DND-41 (cell line): ENCODE data around the gene DEXI.

Source experiments
- ATAC-seq: fragments of 200-7000 bp; cut with Tn5 transposase; 3 replicates; pipeline ENCODE4 v1.9.1; 2021; ENCODE audit warnings: low read depth; ENCODE audit not compliant: insufficient read depth
- DNase-seq: peaks from one replicate; pipeline ENCODE4 v3.0.0-alpha.2; 2020
- H2AFZ ChIP-seq: 2 replicates; pipeline ENCODE4 v1.6.0; 2012; ENCODE audit warnings: low read depth, low read length
- H3K27ac ChIP-seq: 2 replicates; pipeline ENCODE4 v1.5.1; 2012; ENCODE audit warnings: low read length, inconsistent platforms
- H3K27me3 ChIP-seq: fragments of 200-600 bp; sonication (generic); 2 replicates; pipeline ENCODE4 v1.6.0; 2012; ENCODE audit warnings: low read length, mild to moderate bottlenecking, inconsistent platforms; ENCODE audit not compliant: insufficient read depth, poor library complexity
- H3K36me3 ChIP-seq: 2 replicates; pipeline ENCODE4 v1.5.1; 2012; ENCODE audit warnings: low read length, inconsistent platforms; ENCODE audit not compliant: insufficient read depth
- H3K4me1 ChIP-seq: 2 replicates; pipeline ENCODE4 v1.5.1; 2012; ENCODE audit warnings: mild to moderate bottlenecking, low read length; ENCODE audit not compliant: insufficient read depth
- H3K4me2 ChIP-seq: 2 replicates; pipeline ENCODE4 v1.6.0; 2012; ENCODE audit warnings: mild to moderate bottlenecking, moderate library complexity, low read length, inconsistent platforms; ENCODE audit not compliant: insufficient read depth
- H3K4me3 ChIP-seq, 2 experiments: fragments of 200-600 bp in 1 of 2; shearing (Covaris generic) in 1 of 2; 2 replicates each; pipeline ENCODE4 v1.5.1; 2012 to 2016; ENCODE audit warnings: inconsistent platforms in 2 of 2, low read length in 2 of 2, mild to moderate bottlenecking in 2 of 2, low read depth in 1 of 2, moderate library complexity in 1 of 2
- H3K79me2 ChIP-seq: 2 replicates; pipeline ENCODE4 v1.6.0; 2012; ENCODE audit warnings: low read length, inconsistent platforms; ENCODE audit not compliant: insufficient read depth
- H3K9ac ChIP-seq: 2 replicates; pipeline ENCODE4 v1.6.0; 2012; ENCODE audit warnings: low read depth, mild to moderate bottlenecking, inconsistent platforms, low read length, moderate library complexity
- H3K9me3 ChIP-seq: 2 replicates; pipeline ENCODE4 v1.5.1; 2012; ENCODE audit warnings: low read length, moderate library complexity, mild to moderate bottlenecking, inconsistent platforms; ENCODE audit not compliant: insufficient read depth, severe bottlenecking
- H4K20me1 ChIP-seq: 2 replicates; pipeline ENCODE4 v1.6.0; 2012; ENCODE audit warnings: low read length; ENCODE audit not compliant: insufficient read depth
- CTCF ChIP-seq: IDR thresholded peaks from 2 replicates; pipeline ENCODE4 v1.5.1; 2012; ENCODE audit warnings: borderline replicate concordance, low read length, moderate library complexity, mild to moderate bottlenecking; ENCODE audit not compliant: poor library complexity, severe bottlenecking; ENCODE audit errors: extremely low read depth
- EZH2 ChIP-seq: IDR thresholded peaks from 3 replicates; pipeline ENCODE4 v1.6.1; 2012; ENCODE audit warnings: borderline replicate concordance, low read depth, mild to moderate bottlenecking, moderate library complexity, low read length, inconsistent platforms; ENCODE audit not compliant: severe bottlenecking

Gene DEXI

GRCh38 chr16:10907757-10908045 is 34.6 kb downstream of the DEXI start:
- Histone ChIP-seq H4K20me1 (no peaks in the 10 kb centered on the region), H3K79me2 (no peaks in the 10 kb centered on the region), H3K4me3 (no peak overlapping the region), H3K4me2 (no peak overlapping the region), H3K9me3 (peaks cover 4% of the 10 kb centered on the region), H2AFZ (no peak overlapping the region), H3K9ac (no peak overlapping the region), H3K4me1 (no peaks in the 10 kb centered on the region), H3K27me3 (no peaks in the 10 kb centered on the region), H3K36me3 (no peaks in the 10 kb centered on the region), H3K27ac (no peak overlapping the region)
- TF ChIP-seq EZH2: no peak
- no peak for TF ChIP-seq CTCF
- no peak for DNase-seq
- no peak for ATAC-seq

- H3K4me1 ChIP-seq: no peaks in the 10 kb centered on the region
- H2AFZ ChIP-seq: no peak overlapping the region
- no peaks in the 10 kb centered on the region for H4K20me1 ChIP-seq
- TF ChIP-seq EZH2 (no peak), CTCF (no peak)
- no peak overlapping the region for H3K27ac ChIP-seq
- no peak overlapping the region for H3K4me3 ChIP-seq
- H3K4me2 ChIP-seq: no peak overlapping the region
- no peaks in the 10 kb centered on the region for H3K36me3 ChIP-seq
- H3K9ac ChIP-seq: no peak overlapping the region
- DNase-seq (no peak), ATAC-seq (no peak)
- H3K9me3 ChIP-seq: peaks cover 4% of the 10 kb centered on the region
- no peaks in the 10 kb centered on the region for H3K27me3 ChIP-seq
- H3K79me2 ChIP-seq: no peaks in the 10 kb centered on the region
Measured at GRCh38 chr16:10906914-10907756, 35.1 kb downstream of the DEXI start.

GRCh38 chr16:10906482-10906881 is 35.8 kb downstream of the DEXI start:
- no peak overlapping the region for H2AFZ ChIP-seq
- no peaks in the 10 kb centered on the region for H3K27me3 ChIP-seq
- TF ChIP-seq CTCF (no peak), EZH2 (no peak)
- peaks cover 4% of the 10 kb centered on the region for H3K9me3 ChIP-seq
- H3K4me2 ChIP-seq: no peak overlapping the region
- ATAC-seq: no peak
- no peaks in the 10 kb centered on the region for H3K36me3 ChIP-seq
- no peak overlapping the region for H3K4me3 ChIP-seq
- no peak for DNase-seq
- H4K20me1 ChIP-seq: no peaks in the 10 kb centered on the region
- H3K27ac ChIP-seq: no peak overlapping the region
- H3K79me2 ChIP-seq: no peaks in the 10 kb centered on the region
- no peaks in the 10 kb centered on the region for H3K4me1 ChIP-seq
- H3K9ac ChIP-seq: no peak overlapping the region
